ENCODE results near the gene MAST4. TPM values are rescaled to one million over a fixed set of nuclear protein-coding genes. Genes with fewer than 3 reads are reported as not detected.

Gene MAST4
- total RNA-seq, 1 donor from 2014 or later = 11.3 TPM

GRCh38 chr5:67004730-67005350, 408.6 kb downstream of the MAST4 start:
- Mint-ChIP-seq H3K4me1 (ENCODE audit: low read depth) (peaks cover 40% of the 10 kb centered on the region), H3K27me3 (ENCODE audit: low read depth) (no peaks in the 10 kb centered on the region), H3K27ac (ENCODE audit: unreplicated experiment) (peak overlapping the region; percentile 89), H3K9me3 (ENCODE audit: low read depth) (no peaks in the 10 kb centered on the region), H3K4me3 (ENCODE audit: unreplicated experiment) (peak overlapping the region; percentile 87), H3K36me3 (ENCODE audit: low read depth) (no peaks in the 10 kb centered on the region)
- TF ChIP-seq CTCF (IDR thresholded peaks at IDR 0.05) = no peak
- DNase-seq (ENCODE audit: low spot score) = no peak

GRCh38 chr5:67005737-67006499, 409.7 kb downstream of the MAST4 start:
- Mint-ChIP-seq H3K9me3 (ENCODE audit: low read depth) (no peaks in the 10 kb centered on the region), H3K4me3 (ENCODE audit: unreplicated experiment) (peak overlapping the region; percentile 87), H3K36me3 (ENCODE audit: low read depth) (no peaks in the 10 kb centered on the region), H3K4me1 (ENCODE audit: low read depth) (peaks cover 51% of the 10 kb centered on the region), H3K27ac (ENCODE audit: unreplicated experiment) (no peak overlapping the region), H3K27me3 (ENCODE audit: low read depth) (no peaks in the 10 kb centered on the region)
- DNase-seq (ENCODE audit: low spot score) = no peak
- TF ChIP-seq CTCF (IDR thresholded peaks at IDR 0.05) = no peak

GRCh38 chr5:67006500-67006848, 410.3 kb downstream of the MAST4 start:
- no peak overlapping the region for H3K4me3 Mint-ChIP-seq (ENCODE audit: unreplicated experiment)
- no peaks in the 10 kb centered on the region for H3K36me3 Mint-ChIP-seq (ENCODE audit: low read depth)
- no peak for DNase-seq (ENCODE audit: low spot score)
- no peaks in the 10 kb centered on the region for H3K27me3 Mint-ChIP-seq (ENCODE audit: low read depth)
- no peak overlapping the region for H3K27ac Mint-ChIP-seq (ENCODE audit: unreplicated experiment)
- no peak for TF ChIP-seq CTCF (IDR thresholded peaks at IDR 0.05)
- peaks cover 56% of the 10 kb centered on the region for H3K4me1 Mint-ChIP-seq (ENCODE audit: low read depth)
- H3K9me3 Mint-ChIP-seq (ENCODE audit: low read depth) = no peaks in the 10 kb centered on the region

GRCh38 chr5:67009028-67009427, 412.8 kb downstream of the MAST4 start:
- no peak for TF ChIP-seq CTCF (IDR thresholded peaks at IDR 0.05)
- Mint-ChIP-seq H3K27me3 (ENCODE audit: low read depth) (no peaks in the 10 kb centered on the region), H3K36me3 (ENCODE audit: low read depth) (no peaks in the 10 kb centered on the region), H3K27ac (ENCODE audit: unreplicated experiment) (no peak overlapping the region), H3K9me3 (ENCODE audit: low read depth) (no peaks in the 10 kb centered on the region), H3K4me1 (ENCODE audit: low read depth) (peaks cover 53% of the 10 kb centered on the region), H3K4me3 (ENCODE audit: unreplicated experiment) (no peak overlapping the region)
- no peak for DNase-seq (ENCODE audit: low spot score)

- Mint-ChIP-seq H3K4me1 (ENCODE audit: low read depth) (peaks cover 54% of the 10 kb centered on the region), H3K27ac (ENCODE audit: unreplicated experiment) (peak overlapping the region; percentile 78), H3K4me3 (ENCODE audit: unreplicated experiment) (peak overlapping the region; percentile 45), H3K9me3 (ENCODE audit: low read depth) (no peaks in the 10 kb centered on the region), H3K36me3 (ENCODE audit: low read depth) (no peaks in the 10 kb centered on the region), H3K27me3 (ENCODE audit: low read depth) (no peaks in the 10 kb centered on the region)
- no peak for DNase-seq (ENCODE audit: low spot score)
- TF ChIP-seq CTCF (IDR thresholded peaks at IDR 0.05) = no peak
Measured at GRCh38 chr5:67010684-67011409, 414.7 kb downstream of the MAST4 start.
